Left lung (tissue), 10 donors: ENCODE data around the gene C6orf52. TPM values are rescaled to one million over a fixed set of nuclear protein-coding genes. Genes with fewer than 3 reads are reported as not detected.
A peak's percentile ranks its signal among the peaks of the same experiment; 100 is the strongest.
"Not testable (repeated sequence)": the region's sequence is repeated elsewhere in the genome, so short reads cannot be mapped to it uniquely, and the experiment has no call there.

Experiments
- ATAC-seq: fragments of 200-7000 bp; cut with Tn5 transposase; one replicate; pipeline ENCODE4 v1.9.1; 2020; ENCODE audit warnings: moderate library complexity
- DNase-seq, 4 donors: peaks; one replicate each; pipeline ENCODE4 v3.0.0-alpha.2; 2013 to 2020
- H3K27ac ChIP-seq, 2 donors: fragments of 200-600 bp; sonication (generic) in 1 of 2; one replicate each; pipeline versions ENCODE4 v1.5.0 to v1.8.0; 2020 to 2021
- H3K27me3 ChIP-seq, 2 donors: fragments of 200-600 bp; sonication (generic) in 1 of 2; one replicate each; pipeline versions ENCODE4 v1.5.0 to v1.8.0; 2020 to 2021
- H3K36me3 ChIP-seq, 2 donors: fragments of 200-600 bp; sonication (generic) in 1 of 2; one replicate each; pipeline versions ENCODE4 v1.5.0 to v1.8.0; 2020 to 2021
- H3K4me1 ChIP-seq, 2 donors: fragments of 200-600 bp; one replicate each; pipeline ENCODE4 v1.8.0; 2021
- H3K4me3 ChIP-seq, 2 donors: fragments of 200-600 bp; sonication (generic) in 1 of 2; one replicate each; pipeline versions ENCODE4 v1.5.0 to v1.8.0; 2020 to 2021; ENCODE audit warnings: mild to moderate bottlenecking in 1 of 2
- H3K9me3 ChIP-seq, 2 donors: fragments of 200-600 bp; sonication (generic) in 1 of 2; one replicate each; pipeline versions ENCODE4 v1.5.0 to v1.8.0; 2020 to 2021
- intact Hi-C, 2 donors: fragments of 100-400 bp; cut with DNase I; formaldehyde crosslinking; loops; one replicate each; pipeline versions ENCODE4 v1.11.2 to v1.14.2; 2022
- polyA plus RNA-seq, 6 donors: library from polyadenylated mRNA; unstranded; fragments of 120-200 nt; gene quantifications; one replicate each; pipeline ENCODE4 v1.2.1, GENCODE V29; 2013; ENCODE audit not compliant: insufficient read length in 6 of 6
- total RNA-seq, 2 donors: library from RNA; stranded (reverse); fragmentation: NEBNext Ultra II Directional; extraction: Animal tissue kit (Norgen Biotek cat#: 25700); gene quantifications; one replicate each; pipeline ENCODE4 v1.2.1, GENCODE V29; 2021
- TF ChIP-seq, protein P1 (sequence below), 2 donors: fragments of 200-600 bp; sonication (generic) in 1 of 2; IDR thresholded peaks; one replicate each; pipeline versions ENCODE4 v1.5.0 to v1.8.0; 2021; ENCODE audit warnings: antibody characterized with exemption in 2 of 2
- donor health status: DM: no; HTN: yes; CAD: no.
- donor health status: DM: no; HTN: no; CAD: no.

C6orf52 gene
- total and polyA plus RNA-seq, 8 donors, result 0.58 to 6.1 (median 1.4) TPM

DNA sequence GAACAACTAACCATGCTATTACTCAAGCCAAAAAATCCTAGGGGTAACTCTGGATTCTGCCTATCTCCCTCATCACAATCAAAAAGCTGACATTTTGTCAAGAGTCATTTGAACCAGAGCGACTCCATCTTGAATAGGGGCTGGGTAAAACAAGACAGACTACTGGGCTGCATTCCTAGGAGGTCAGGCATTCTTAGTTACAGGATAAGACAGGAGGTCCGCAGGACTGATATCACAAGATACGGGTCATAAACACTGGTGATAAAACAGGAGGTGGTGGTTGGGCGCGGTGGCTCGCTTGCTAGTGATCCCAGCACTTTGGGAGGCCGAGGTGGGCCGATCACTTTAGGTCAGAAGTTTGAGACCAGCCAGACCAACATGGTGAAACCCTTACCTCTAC is 32.2 kb downstream of the C6orf52 start:
- no peak overlapping the region for H3K27ac ChIP-seq
- no peaks in the 10 kb centered on the region for H3K4me1 ChIP-seq
- intact Hi-C loops, result no loop called here
- peaks cover 0 to 4% of the 10 kb centered on the region in 2 donors for H3K9me3 ChIP-seq
- TF ChIP-seq, protein P1, sequence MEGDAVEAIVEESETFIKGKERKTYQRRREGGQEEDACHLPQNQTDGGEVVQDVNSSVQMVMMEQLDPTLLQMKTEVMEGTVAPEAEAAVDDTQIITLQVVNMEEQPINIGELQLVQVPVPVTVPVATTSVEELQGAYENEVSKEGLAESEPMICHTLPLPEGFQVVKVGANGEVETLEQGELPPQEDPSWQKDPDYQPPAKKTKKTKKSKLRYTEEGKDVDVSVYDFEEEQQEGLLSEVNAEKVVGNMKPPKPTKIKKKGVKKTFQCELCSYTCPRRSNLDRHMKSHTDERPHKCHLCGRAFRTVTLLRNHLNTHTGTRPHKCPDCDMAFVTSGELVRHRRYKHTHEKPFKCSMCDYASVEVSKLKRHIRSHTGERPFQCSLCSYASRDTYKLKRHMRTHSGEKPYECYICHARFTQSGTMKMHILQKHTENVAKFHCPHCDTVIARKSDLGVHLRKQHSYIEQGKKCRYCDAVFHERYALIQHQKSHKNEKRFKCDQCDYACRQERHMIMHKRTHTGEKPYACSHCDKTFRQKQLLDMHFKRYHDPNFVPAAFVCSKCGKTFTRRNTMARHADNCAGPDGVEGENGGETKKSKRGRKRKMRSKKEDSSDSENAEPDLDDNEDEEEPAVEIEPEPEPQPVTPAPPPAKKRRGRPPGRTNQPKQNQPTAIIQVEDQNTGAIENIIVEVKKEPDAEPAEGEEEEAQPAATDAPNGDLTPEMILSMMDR (IDR thresholded peaks at IDR 0.05), result no peak
- DNase-seq (peak in 1 of 4 donors; percentile 62), ATAC-seq (no peak)
- no peak overlapping the region for H3K4me3 ChIP-seq
- no peaks in the 10 kb centered on the region for H3K36me3 ChIP-seq
- H3K27me3 ChIP-seq, result peaks cover 0 to 4% of the 10 kb centered on the region in 2 donors

GRCh38 chr6:10660431-10661191 is 33.8 kb downstream of the C6orf52 start:
- H3K4me3 ChIP-seq, result not testable (repeated sequence)

GRCh38 chr6:10659699-10660348 is 34.6 kb downstream of the C6orf52 start:
- Histone ChIP-seq H3K27ac (no peak overlapping the region), H3K4me3 (peak overlapping the region; percentile 16 to 27), H3K36me3 (no peaks in the 10 kb centered on the region), H3K27me3 (peaks cover 0 to 15% of the 10 kb centered on the region in 2 donors), H3K9me3 (peaks cover 0 to 4% of the 10 kb centered on the region in 2 donors), H3K4me1 (no peaks in the 10 kb centered on the region)
- DNase-seq (peak in 2 of 4 donors; percentile 13 to 79), ATAC-seq (peak; percentile 36)
- TF ChIP-seq, protein P1 (IDR thresholded peaks at IDR 0.05), result no peak
- intact Hi-C loops, result no loop called here

More at GRCh38 chr6:10660431-10661191, 33.8 kb downstream of the C6orf52 start:
- DNase-seq, H3K27ac ChIP-seq, H3K27me3 ChIP-seq, intact Hi-C loops, H3K9me3 ChIP-seq, H3K4me1 ChIP-seq, H3K36me3 ChIP-seq, ATAC-seq: not testable (repeated sequence)

DNA sequence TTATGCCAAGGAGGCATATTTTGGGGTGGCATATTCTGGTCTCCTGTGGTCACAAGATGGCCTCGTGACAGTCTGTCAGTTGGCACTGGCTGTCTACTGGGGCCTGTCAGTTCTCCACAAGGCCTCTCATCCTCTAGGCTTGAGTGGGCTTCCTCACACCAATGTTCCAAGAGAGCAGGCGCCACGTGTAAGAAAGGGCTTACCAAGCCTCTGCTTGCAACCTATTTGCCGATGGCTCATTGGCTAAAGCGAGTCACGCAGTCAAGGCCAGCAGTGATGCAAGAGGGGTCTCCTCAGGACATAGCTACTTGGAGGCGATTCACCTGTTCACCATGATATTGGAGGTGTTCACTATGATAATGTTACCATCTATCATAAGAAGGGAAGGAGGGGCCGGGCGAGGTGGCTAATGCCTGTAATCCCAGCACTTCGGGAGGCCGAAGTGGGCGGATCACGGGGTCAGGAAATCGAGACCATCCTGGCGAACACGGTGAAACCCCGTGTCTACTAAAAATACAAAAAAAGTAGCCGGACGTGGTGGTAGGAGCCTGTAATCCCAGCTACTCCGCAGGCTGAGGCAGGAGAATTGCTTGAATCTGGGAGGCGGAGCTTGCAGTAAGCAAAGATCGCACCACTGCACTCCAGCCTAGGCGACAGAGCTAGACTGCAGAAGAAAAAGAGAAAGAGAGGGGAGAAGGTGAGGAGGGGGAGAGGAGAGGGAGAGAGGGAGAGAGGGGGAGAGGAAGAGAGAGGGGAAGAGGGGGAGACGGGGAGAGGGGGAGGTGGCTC is 35.3 kb downstream of the C6orf52 start:
- no peak for DNase-seq
- Histone ChIP-seq H3K4me1 (no peaks in the 10 kb centered on the region), H3K9me3 (no peaks in the 10 kb centered on the region), H3K27me3 (peaks cover 0 to 22% of the 10 kb centered on the region in 2 donors), H3K36me3 (no peaks in the 10 kb centered on the region), H3K27ac (no peak overlapping the region), H3K4me3 (peak overlapping the region in 1 of 2 donors; percentile 27)
- TF ChIP-seq, protein P1 (IDR thresholded peaks at IDR 0.05), result no peak
- ATAC-seq, result no peak
- intact Hi-C loops, result no loop called here

GRCh38 chr6:10655508-10656055 is 38.8 kb downstream of the C6orf52 start:
- Histone ChIP-seq H3K4me3 (no peak overlapping the region), H3K9me3 (no peaks in the 10 kb centered on the region), H3K4me1 (no peaks in the 10 kb centered on the region), H3K27ac (no peak overlapping the region), H3K27me3 (peaks cover 0 to 22% of the 10 kb centered on the region in 2 donors), H3K36me3 (no peaks in the 10 kb centered on the region)
- TF ChIP-seq, protein P1 (IDR thresholded peaks at IDR 0.05), result no peak
- DNase-seq (no peak), ATAC-seq (no peak)
- intact Hi-C loops, result no loop called here
